ENCODE results near the gene LMF2.

DNA sequence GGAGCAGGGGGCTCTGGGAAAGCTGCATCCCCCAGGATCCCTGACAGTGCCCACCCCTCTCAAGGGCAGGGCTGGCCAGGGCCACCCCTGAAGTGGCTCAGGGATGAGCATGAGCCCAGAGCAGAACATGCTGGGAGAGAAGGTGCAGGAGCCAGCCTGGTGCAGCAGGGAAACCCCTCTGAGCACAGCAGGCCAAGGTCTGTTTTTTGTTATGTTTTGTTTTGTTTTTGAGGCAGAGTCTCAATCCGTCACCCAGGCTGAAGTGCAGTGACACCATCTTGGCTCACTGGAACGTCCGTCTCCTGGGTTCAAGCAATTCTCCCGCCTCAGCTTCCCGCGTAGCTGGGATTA, 31.9 kb downstream of the LMF2 start:
- TF ChIP-seq, protein P1, sequence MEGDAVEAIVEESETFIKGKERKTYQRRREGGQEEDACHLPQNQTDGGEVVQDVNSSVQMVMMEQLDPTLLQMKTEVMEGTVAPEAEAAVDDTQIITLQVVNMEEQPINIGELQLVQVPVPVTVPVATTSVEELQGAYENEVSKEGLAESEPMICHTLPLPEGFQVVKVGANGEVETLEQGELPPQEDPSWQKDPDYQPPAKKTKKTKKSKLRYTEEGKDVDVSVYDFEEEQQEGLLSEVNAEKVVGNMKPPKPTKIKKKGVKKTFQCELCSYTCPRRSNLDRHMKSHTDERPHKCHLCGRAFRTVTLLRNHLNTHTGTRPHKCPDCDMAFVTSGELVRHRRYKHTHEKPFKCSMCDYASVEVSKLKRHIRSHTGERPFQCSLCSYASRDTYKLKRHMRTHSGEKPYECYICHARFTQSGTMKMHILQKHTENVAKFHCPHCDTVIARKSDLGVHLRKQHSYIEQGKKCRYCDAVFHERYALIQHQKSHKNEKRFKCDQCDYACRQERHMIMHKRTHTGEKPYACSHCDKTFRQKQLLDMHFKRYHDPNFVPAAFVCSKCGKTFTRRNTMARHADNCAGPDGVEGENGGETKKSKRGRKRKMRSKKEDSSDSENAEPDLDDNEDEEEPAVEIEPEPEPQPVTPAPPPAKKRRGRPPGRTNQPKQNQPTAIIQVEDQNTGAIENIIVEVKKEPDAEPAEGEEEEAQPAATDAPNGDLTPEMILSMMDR (conservative IDR thresholded peaks at IDR 0.05): no peak
- TF ChIP-seq EZH2 (IDR thresholded peaks at IDR 0.05; ENCODE audit: low read depth): no peak
